HG03066 (cell line): ENCODE measurements around the gene CASZ1.

Source experiments
- ATAC-seq: cut with Tn5 transposase; IDR thresholded peaks from one replicate; pipeline ENCODE4 v1.9.1; 2021; ENCODE audit warnings: low read depth; ENCODE audit not compliant: unreplicated experiment

The CASZ1 gene

DNA sequence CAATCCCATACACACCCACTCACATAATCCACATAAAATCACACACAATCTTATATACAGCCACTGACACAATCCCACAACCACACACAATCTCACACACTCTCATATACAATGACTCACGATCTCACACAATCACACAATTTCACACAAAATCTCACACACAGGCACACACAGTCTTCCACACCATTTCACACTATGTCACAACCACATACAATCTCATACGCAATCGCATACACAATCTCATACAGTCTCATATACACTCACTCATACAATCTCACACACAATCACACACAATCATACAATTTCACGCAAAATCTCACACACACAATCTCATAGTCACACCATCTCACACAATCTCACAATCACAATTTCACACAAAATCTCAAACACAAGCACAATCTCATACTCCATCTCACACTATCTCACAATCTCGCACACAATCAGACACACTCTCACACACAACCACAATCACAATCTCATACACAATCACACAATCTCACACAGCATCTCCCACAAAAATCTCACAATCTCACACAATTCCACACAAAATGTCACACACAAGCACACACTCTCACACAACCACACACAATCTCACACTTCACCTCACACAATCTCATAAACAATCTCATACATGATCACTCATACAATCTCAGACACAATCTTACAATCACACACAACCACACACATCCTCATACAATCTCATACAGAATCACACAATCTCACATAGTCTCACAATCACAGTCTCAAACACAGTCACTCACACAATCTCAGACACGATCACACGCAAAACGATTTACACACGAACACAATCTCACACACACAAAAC lies 18.5 kb downstream of the CASZ1 start:
- ATAC-seq: no peak

DNA sequence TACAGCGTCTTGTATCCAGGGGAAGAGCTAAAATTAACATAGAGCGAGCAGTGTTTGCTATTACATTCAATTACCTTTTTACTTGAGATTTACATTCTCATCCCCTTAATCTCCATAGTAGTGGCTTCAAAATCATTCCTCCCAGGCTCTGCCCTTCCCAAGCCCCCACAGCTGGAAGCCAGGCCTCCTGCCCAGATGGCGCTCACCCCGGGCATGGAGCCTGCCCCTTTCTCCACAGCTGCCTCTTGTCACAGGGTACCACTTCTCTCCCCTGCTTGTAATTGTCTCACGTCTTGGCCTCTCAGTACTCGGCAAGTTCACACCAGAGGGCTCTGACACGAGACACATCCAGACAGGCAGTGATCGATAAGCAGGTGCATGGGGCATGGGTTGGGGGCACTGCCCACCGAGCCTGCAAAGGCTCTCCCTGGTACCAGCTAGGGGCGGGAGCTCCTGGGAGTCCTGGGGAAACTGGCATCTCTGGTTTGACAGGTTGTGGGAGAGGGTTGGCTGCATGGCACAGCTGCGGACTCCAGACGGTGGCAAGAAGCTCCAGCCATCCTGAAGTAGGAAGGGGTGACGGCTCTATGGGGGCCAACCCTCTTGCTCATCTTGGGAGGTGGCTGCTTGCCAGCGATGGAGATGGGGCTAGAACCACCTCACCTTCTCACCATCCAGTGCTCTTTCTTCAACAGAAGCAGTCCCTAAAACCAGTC lies 20.1 kb downstream of the CASZ1 start:
- no peak for ATAC-seq

DNA sequence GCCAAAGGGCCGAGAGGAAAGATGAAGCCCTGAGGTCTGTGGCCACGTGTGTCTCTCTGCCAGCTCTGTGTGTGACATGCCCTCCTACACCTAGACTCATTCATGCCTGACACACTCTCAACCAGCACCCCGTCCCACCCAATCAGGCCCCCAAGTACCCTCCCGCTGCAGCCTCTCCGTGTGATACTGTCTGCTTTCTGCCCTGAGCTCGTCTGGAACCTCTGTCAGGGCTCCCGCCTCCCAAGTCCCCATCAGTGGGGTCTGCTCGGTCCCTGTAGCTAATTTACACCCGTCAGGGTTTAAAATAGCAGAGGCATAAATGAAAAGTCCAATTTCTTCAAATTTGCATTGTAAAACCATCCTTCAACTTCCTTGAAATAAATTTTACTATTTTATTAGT lies 20.7 kb downstream of the CASZ1 start:
- ATAC-seq: no peak

DNA sequence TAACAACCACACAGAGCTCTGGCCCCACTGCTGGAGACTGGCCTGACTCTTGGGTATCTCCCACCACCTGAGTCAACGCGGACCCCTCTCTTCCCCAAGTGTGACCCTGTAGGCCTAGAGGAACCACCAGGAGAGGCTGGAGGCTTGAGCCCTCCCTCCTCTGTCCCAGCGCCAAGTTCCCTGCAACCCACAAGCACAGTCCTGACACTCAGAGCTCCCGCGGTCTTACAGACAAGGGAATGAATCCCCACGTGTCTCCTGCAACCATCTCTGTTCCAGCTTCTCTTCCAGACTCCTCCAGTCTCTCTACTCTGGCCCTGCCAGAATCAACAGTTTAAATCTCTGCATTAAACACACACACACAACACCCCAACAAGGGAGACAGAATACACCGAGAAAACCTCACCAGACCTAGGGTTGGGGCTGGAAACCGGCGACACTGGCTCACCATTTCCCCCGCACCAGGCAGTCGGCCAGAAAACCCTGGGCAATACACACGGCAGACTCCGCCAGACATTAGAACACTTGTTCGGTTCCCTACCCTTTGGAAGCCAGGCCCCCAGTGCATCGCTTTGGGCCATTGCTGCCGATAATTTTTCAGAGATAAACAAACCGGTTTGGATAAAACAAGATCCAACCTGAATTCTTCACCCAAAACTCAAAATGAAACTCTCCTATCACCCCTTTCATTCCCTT lies 21.7 kb downstream of the CASZ1 start:
- no peak for ATAC-seq

DNA sequence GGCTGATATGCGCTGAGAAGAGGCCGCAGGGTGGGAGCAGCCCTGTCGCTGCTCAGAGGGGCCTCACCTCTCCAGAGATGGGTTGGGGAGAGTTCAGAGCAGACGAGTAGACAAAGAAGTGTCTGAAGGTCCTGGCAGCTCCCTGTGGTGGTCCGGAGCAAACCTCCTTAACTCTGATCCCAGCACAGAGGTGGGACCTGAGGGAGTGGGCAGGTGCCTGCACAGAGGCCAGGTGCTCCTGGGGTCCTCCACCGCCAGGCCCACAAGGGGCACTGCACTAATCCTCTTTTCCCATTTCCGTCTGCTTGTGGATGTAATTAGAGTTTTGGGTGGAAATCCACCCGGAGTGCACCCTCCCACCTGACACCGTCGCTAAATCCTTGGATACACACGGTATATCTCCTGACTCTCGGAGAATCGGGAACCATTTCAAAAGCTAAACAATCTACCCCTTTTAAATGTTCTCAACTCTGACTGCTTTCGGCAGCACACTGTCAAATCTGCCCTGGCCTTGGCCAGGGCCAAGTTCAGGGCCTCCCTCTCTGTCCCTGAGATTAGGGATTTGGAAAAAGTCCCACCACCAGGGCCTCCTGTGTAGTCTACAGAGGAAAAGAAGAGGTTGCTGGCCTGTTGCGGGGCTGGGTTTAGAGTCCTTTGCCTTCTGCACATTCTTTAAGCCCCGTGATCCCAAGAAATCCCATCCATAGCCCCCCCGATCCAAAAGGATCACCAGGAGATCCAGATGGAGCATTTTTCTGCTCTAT lies 22.4 kb downstream of the CASZ1 start:
- ATAC-seq: no peak

DNA sequence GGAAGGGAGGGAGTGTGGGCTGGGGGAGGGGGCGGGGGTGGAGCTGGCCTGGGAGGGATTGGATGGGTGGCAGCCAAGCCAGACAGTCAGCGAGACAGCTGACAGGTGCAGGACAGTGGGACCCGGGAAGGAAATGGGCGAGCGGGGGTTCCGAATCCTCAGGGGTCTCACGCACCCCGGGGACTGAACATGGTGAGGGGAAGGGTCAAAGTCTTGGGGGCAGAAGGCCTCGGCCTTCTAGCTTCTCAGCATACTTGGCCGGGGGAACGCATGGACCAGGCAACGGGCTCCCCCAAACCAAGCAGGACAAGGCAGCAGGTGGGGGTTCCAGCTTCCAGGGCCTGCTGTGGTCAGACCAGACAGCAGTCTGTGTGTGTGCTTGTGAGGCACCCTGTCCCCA lies 23.1 kb downstream of the CASZ1 start:
- no peak for ATAC-seq

DNA sequence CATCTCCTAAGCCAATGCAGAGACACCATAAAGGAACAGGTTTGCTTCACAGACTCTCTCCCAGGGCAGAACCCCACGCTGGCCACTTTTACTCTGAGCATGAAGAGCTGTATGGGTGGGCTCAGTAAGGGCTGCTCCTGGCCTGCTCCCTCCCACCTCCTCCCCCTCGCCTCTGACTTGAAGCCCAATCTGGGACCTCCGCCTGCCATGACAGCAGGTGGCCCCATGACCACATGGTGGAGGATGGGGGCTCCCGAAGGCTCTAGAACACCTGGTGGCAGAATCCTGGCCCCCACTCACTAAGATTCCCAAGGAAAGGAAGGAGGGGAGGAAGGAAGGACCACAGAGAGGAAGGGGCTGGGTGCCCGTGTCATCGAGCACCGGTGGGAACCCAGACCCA lies 23.7 kb downstream of the CASZ1 start:
- ATAC-seq: no peak

DNA sequence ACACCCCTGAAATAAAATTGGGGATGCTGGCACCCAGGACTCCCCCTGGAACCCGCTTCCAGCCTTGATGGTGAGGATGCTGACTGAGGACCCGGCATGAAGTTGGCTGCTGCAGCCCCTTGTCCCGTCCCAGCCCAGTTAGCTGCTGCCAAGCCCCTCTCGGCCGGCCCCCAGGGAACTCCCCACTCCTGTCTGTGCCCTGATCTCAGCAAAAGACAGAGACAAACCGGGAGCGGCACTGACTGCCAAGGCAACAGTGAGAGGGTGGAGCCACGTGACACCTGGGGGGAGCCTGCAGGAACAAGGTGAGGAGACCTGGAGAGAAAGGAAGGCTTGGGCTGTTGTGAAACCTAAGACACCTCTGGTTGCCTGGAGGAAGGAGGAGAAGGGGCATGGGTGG lies 24.7 kb downstream of the CASZ1 start:
- no peak for ATAC-seq

DNA sequence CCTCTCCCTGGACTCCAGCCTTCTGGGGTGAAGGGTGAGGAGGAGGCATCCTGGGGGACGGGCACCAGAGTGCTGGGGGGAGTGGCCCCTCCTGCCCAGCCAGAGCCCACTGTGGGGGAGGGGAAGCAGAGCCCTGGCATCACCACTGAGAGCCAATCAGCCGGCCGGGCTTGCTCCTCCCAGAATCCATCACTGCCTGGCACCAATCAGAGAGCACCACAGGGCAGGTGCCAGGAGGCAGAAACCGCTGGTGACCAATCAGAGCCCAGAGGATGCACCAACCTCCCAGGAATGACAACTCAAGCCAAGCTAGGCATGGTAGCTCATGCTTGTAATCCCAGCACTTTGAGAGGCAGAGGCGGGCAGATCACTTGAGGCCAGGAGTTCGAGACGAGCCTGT lies 27.9 kb downstream of the CASZ1 start:
- no peak for ATAC-seq

DNA sequence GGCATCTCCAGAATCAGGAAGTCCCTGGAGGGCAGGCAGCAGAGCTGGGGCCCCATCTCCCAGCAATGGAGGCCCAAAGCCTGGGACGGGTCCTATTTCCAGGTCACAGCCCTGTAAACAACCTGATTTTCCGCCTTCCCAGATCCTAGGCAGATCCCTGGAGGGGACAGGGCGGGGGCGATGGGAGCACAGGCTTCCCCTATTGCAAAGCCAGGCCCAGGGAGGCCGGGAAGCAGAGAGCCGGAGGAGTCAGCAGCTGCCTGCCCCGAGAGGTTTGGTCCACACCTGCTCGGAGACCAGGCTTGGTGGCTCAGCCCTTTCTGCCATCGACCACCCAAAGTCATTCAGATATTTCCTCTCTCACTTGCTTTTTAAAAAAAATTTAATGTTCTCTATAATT lies 29.2 kb downstream of the CASZ1 start:
- no peak for ATAC-seq

DNA sequence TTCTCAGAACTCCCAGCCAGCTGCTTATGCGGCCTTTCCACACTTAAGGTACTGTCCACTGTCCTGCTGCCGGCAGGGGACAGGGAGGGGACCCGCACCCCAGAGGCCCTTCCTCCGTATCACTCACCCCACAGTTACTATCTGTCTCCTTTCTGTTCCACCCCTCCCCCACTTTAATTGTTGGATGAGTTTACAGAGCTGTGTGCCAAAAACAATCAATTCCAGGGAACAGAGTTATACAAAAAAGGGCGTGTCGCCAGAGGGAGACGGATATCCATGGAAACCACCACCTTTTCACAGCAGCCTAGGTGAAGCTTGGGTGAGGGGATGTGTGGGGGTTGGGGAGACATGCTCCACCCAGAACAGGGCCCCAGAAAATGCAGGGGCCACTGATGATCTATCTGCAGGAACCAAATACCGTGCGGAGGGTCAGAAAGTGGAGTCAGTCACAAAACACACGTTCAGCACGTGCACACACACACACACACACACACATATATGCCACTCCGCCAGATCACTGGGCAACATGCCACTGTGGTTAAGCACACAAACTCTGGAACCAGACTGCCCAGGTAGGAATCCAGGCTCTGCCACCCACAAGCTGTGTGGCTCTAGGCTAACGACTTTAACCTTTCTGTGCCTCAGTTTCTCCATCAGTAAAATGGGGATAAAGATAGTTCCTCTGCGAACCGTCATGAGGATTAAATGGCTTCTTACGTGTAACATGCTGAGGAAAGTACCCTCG lies 30.5 kb downstream of the CASZ1 start:
- no peak for ATAC-seq

DNA sequence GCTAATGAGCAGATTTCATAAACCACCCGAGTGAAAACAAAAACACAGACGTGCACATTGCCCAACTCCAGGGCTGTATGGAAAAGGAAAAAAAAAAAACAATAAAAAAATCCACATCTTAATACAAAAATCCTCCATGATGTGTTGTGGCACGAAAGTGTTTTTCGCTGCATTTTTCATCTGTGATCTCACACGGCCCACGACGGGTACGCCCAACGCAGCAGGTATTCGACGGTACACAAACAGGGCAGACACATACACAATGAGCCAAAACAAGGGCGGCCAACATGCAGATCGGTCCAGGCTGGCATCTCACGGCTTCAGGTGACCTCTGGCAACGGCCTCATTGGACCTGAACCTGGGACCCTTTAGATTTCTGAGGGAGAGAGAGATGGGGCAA lies 31.1 kb downstream of the CASZ1 start:
- no peak for ATAC-seq

DNA sequence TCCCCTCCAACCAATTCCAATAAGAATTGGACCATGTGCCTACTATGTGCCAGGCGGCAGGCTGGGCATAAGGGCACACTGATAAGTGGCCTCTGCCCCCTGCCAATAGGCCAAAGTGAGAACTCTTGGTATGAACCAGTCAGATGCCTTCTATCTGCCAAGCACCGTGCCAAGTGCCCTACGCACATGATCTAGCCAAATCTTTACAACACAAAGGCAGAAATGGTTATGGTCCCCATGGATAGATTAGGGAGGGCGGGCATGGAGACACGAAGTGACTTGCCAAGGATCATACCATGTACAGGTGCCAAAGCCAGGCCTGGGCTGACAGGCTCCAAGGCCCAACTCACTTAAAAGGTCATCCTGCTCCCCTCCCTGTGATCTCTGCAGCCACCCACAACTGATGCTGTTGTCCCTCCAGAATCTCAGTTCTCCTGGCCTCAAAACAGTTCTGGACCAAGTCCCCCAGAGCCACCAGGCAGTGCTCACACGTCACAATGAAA lies 32.1 kb downstream of the CASZ1 start:
- no peak for ATAC-seq

DNA sequence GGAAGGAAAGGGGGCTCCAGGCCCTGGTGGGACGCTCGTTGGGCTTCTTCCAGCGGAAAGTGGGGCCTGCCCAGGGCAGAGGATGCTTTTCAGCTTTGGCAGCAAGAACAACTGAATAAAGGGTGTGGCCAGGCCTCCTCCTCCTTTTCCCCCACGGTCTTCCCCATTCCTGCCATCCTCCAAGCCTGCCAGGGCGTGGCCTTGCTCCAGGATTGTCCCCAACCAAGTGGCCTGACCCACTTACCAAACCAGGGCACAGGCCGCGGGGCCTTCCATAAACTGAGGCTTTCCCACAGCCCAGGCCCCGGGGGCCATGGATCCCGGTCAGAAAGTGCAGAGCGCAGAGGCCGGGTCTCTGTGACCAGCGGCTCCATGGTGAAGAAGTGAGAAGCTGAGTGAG lies 33.6 kb downstream of the CASZ1 start:
- ATAC-seq: no peak

DNA sequence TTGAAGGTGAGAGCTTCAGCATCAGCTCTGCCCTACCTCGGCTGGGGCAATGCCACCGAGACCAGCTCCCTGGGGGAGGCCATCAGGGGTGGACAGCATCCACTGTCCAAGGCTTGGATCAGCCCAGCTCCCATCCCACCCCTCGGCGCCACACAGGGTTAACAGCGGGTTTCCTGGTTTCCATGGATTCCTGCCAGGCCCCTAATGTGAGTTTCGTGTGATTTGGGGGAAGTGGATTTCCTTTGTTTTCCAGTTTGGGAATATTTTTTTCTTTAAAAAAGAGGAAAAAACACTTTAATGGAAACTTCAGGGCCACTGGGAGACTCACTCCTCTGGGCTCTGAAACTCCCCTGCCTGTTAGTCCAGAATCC lies 34.3 kb downstream of the CASZ1 start:
- no peak for ATAC-seq

DNA sequence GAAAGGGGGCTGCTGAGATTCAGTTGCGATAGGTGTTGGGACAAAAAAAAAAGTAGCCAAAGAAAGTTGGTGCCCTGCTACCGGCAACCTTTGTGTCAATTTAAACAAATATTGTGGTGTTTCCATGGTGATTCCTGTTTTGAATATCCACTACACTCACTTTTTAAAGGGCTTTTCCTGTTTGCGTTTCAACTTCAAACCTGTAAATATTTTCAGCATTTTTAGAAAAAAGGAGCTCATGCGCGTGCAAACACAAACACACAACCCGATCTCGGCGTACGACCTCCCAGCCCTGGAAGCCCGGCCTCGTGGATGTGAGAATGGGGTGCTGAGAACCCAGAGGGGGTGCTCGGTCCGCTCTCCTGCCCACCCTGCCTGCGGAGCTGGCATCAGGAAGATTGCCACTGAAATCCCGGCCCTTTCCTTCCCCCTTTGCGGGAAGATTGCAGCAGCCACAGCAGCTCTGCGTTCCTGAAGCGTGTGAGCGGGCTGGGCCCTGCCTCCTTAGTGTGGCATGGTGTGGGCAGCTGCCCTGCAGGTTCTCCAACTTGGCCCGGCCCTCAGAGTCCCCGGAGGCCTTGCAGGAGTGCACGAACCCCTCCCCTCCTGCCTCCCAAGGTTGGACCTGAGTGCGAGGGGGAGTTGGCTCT lies 34.8 kb downstream of the CASZ1 start:
- no peak for ATAC-seq

DNA sequence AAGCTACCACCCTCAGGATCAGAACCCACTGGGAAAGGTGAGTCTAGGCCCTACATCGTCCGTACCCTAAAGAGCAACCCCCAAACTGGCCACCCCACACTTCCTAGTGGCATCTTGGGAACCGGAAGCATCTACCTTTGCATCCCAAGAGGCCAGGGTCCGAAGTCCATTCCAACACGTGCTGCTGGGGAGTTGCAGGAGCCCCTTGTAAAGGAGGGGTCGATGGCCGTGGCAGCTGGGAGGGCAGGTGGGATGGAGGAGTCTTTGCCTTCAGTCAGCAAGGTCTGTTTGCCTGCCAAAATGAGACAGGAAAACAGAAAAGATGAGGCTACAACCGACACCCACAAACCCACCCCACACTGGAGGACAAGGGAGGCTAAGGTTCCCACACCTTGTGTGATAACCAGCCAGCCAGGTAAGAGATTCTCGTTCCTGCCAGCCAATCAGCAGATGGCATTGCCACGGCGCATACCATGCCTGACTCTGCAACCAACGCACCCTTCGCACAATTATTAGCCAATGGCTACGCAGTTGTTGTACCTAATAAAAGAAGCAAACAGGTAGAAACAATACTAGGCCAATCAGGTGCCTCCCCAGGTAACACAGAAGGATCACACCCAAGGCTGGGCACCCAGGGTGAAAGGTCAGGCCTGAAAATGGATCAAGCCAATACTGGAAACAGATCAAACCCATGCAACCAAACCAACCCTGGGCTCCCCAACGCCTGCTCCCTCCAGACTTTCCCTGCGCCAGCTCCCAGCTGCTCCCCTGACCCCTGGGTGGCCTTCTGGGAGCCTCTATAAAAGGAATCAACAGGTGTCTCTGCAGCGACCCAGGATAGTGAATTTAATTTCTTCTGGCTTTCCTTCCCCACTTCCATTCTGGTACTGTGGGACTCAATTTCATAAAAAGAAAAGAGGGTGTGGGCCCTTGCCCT lies 35.6 kb downstream of the CASZ1 start:
- ATAC-seq: no peak

DNA sequence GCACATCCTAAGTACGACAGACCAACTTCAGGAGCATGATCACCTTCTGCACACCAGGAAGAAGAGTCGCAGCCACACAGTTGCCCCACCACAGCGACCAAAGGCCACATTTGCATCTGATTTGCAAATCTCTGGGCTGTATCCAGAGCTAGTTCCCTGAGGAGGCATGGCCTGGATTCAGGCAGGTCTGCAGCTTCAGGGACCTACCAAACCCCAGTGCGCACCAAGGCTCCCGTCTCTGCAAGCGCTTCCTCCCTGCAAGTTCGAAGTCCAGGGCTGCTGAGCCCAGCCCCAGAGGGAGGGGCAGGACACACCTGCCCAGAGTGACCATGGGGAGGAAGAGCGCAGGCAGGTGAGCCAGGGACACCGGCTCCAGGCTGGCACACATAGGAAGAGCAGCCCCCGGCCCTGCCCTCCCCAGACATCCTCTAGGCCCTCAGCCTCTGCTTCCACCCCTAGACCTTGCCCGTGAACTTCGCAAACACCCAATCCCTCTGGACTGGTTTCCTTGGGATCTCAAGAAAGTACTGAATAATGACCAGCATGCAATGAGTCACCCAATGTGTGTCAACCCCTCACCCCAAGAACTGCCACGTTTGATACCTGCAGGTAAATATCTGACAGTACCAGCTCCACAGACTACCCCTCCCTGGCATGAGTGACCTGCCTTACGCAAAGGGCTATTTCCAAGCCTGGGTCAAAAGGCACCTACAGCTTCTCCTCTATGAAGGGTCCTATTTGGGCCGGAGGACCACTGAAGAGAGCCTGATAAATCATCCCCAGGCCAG lies 36.8 kb downstream of the CASZ1 start:
- ATAC-seq: no peak
